Skeletal muscle cell (primary cell): ENCODE results near the gene GRWD1.

Experiments
- DNase-seq: peaks from one replicate; pipeline ENCODE4 v3.0.0-alpha.2; 2010; ENCODE audit warnings: low read depth
- H3K4me3 ChIP-seq: 2 replicates; pipeline ENCODE4 v1.5.1; 2011; ENCODE audit warnings: low read depth, mild to moderate bottlenecking, control low read depth, low read length, moderate library complexity

GRWD1 gene

GRCh38 chr19:48454150-48454730 is 8.5 kb downstream of the GRWD1 start:
- H3K4me3 ChIP-seq: no peak overlapping the region
- no peak for DNase-seq

DNA sequence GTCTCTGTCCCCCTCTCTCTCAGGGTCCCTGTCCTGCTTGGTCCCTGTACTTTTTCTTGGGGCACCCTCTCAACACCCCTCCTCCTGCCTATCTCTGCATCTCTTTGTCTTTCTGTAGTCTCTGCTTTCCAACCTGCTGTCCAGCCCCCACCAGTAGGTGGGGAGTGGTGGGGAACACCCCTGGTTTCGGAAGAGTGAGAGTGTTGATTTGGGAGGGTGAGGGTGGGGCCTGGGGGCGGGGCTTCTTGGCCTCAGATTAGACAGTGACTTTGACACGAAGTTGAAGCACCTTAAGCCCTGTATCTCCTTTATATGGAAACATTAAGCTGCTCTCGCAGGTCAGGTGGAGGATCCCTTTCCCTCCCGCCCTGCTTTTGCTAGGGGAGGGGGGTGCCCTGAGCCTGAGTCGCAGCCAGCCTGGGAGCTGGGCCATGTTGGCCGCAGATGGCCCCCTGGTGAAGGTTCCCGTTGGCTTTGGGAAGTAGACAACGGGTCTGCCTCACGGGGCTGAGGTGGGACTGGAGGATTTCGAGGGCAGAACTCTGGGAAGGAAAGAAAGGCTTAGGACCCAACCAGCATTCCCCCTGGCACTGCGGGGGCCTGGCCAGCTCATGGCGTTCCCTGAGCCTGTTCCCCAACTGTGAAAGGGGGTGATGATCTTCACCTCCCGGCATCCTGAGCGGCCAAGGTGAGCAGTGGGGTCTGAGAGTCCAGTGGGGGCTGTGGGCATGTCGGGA is 9.6 kb downstream of the GRWD1 start, which contains the start of gene KCNJ14:
KCNJ14 (plus strand) TSS at position 404 of the 737 bp plus-strand sequence. CDS start 6,151 bp downstream, outside the sequence.
- DNase-seq: no peak
- no peak within 1 kb of the TSS for H3K4me3 ChIP-seq

GRCh38 chr19:48455908-48456562 is 10.3 kb downstream of the GRWD1 start:
- H3K4me3 ChIP-seq: no peak overlapping the region
- DNase-seq: no peak

GRCh38 chr19:48456864-48457263 is 11.1 kb downstream of the GRWD1 start:
- no peak for DNase-seq
- no peak overlapping the region for H3K4me3 ChIP-seq

- DNase-seq: no peak
- H3K4me3 ChIP-seq: no peak overlapping the region
These were observed 12.2 kb downstream of the GRWD1 start for GRCh38 chr19:48458016-48458415.

DNA sequence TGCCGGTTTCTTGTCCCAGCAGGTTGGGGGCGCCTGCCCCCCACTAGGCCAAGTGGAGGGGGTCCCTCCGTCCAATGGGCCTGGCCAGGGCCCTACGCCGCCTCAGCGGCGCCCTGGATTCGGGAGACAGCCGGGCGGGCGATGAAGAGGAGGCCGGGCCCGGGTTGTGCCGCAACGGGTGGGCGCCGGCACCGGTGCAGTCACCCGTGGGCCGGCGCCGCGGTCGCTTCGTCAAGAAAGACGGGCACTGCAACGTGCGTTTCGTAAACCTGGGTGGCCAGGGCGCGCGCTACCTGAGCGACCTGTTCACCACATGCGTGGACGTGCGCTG is 15.8 kb downstream of the GRWD1 start:
- H3K4me3 ChIP-seq: no peak overlapping the region
- no peak for DNase-seq

GRCh38 chr19:48461982-48462655 is 16.3 kb downstream of the GRWD1 start:
- no peak for DNase-seq
- no peak overlapping the region for H3K4me3 ChIP-seq

GRCh38 chr19:48465215-48465614 is 19.4 kb downstream of the GRWD1 start:
- DNase-seq: no peak
- no peak overlapping the region for H3K4me3 ChIP-seq

DNA sequence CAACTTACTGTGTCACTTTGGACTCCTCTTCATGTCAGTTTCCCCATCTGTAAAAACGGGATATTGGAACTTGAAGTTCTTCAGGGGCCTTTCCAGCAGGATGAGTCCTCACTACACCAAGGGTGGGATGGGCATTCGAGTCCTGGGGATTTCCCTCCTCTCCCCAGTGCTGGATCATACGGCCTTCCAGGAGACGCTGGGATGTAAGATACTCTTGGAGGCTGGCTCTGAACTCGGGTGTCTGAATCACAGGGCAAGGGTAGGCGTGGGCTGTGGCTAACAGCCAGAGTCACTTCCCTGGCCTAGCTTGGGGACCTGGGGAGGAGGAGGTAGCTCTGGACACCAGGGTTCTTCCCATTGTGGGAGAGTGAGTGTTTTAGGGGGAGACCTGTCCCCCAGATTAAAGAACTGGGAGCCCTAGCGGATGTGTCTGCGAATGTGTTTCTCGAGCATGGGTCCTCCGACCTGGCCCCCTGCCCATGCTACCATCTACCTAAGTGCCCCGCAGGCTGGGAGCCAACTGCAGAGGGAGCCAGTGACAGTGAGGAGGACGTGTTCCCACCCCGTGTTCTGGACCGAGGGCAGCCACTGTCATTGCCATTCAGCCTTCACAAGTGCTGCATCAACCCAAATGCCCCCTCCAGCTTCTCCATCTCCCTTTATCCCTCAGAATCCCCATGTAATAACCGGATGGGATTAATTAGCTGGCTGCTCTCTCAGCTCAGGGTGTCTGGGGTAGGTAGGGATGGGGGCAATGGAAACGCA is 21.0 kb downstream of the GRWD1 start:
- H3K4me3 ChIP-seq: no peak overlapping the region
- no peak for DNase-seq

GRCh38 chr19:48468772-48469288 is 23.0 kb downstream of the GRWD1 start:
- peak overlapping the region; percentile 82 for H3K4me3 ChIP-seq
- peak; percentile 99 for DNase-seq

GRCh38 chr19:48469289-48469881 is 23.6 kb downstream of the GRWD1 start, which contains the start of gene CYTH2:
Gene CYTH2, plus strand, starts transcription at chr19:48469369. Its CDS starts 139 bp downstream, at chr19:48469508.
- no peak for DNase-seq

GRCh38 chr19:48469934-48470680 is 24.3 kb downstream of the GRWD1 start:
- peak overlapping the region; percentile 82 for H3K4me3 ChIP-seq
- DNase-seq: no peak

More at GRCh38 chr19:48469289-48469881, 23.6 kb downstream of the GRWD1 start, which contains the start of gene CYTH2:
- H3K4me3 ChIP-seq: peak within 1 kb of the TSS; percentile 82

- H3K4me3 ChIP-seq: no peak overlapping the region
These were observed 25.1 kb downstream of the GRWD1 start for GRCh38 chr19:48470856-48471255.

GRCh38 chr19:48471836-48472235 is 26.1 kb downstream of the GRWD1 start:
- no peak for DNase-seq
- H3K4me3 ChIP-seq: no peak overlapping the region

More at GRCh38 chr19:48470856-48471255, 25.1 kb downstream of the GRWD1 start:
- DNase-seq: no peak

DNA sequence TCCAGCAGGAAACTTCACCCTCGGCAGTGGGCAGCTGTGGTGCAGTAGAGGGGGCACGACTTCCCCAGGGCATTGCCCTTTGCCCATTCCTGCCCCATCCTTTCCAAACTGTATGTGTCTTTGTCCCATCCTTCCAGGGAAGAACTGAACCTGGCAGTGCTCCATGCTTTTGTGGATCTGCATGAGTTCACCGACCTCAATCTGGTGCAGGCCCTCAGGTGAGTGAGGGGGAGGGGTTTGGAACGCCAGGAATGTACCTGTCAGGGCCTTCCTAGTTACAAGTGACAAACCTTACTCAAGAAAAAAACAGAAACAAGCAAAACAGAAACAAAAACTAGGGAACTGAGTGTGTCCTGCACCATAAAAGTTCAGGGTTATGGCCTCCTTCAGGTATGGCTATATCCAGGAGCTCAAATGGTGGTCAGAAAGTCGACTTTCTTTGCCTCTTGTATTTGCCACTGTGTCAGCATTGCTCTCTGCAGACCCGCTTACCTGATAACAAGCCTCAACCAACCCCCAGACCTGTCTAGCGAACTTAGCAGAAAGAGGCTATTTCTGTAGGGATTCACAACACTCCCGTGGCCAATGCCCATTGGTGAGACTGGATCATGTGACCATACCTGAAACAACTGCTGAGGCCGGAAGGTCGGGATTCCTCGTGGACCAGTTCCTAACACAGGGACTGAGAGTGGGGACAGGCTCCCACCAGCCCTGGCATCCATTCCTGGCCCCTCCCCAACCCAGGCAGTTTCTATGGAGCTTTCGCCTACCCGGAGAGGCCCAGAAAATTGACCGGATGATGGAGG is 27.6 kb downstream of the GRWD1 start:
- no peak for DNase-seq
- no peak overlapping the region for H3K4me3 ChIP-seq

- no peak for DNase-seq
- H3K4me3 ChIP-seq: no peak overlapping the region
These were observed 28.4 kb downstream of the GRWD1 start for GRCh38 chr19:48474084-48474592.
